Mesodermal cell (in vitro differentiated cells): ENCODE measurements around the gene CACNA1C.

ENCODE experiments used
- H3K27ac ChIP-seq: 2 replicates; pipeline ENCODE4 v1.7.0; 2013; ENCODE audit warnings: mild to moderate bottlenecking, low read depth, low read length, moderate library complexity; ENCODE audit not compliant: severe bottlenecking
- H3K36me3 ChIP-seq: 2 replicates; pipeline ENCODE4 v1.7.1; 2013; ENCODE audit warnings: mild to moderate bottlenecking, low read length, moderate library complexity; ENCODE audit not compliant: control insufficient read depth, insufficient read depth
- H3K4me1 ChIP-seq: one replicate; pipeline ENCODE4 v1.7.1; 2013; ENCODE audit warnings: mild to moderate bottlenecking, low read length; ENCODE audit not compliant: insufficient read depth, control insufficient read depth, poor library complexity, severe bottlenecking
- H3K4me3 ChIP-seq: 2 replicates; pipeline ENCODE4 v1.7.0; 2013; ENCODE audit warnings: low read length, control low read depth, mild to moderate bottlenecking; ENCODE audit not compliant: insufficient read depth, poor library complexity, severe bottlenecking; ENCODE audit errors: extremely low read depth
- H3K9me3 ChIP-seq: 2 replicates; pipeline ENCODE4 v1.7.1; 2013; ENCODE audit warnings: mild to moderate bottlenecking, low read length, moderate library complexity; ENCODE audit not compliant: control insufficient read depth
- WGBS, 2 experiments: methylation state at CpG; one replicate each; pipeline ENCODE4 v1.1.5; 2013; ENCODE audit warnings: missing lambda C conversion rate in 2 of 2; ENCODE audit not compliant: insufficient coverage in 2 of 2; 5-methylcytosine and 5-hydroxymethylcytosine counted together

Gene CACNA1C

DNA sequence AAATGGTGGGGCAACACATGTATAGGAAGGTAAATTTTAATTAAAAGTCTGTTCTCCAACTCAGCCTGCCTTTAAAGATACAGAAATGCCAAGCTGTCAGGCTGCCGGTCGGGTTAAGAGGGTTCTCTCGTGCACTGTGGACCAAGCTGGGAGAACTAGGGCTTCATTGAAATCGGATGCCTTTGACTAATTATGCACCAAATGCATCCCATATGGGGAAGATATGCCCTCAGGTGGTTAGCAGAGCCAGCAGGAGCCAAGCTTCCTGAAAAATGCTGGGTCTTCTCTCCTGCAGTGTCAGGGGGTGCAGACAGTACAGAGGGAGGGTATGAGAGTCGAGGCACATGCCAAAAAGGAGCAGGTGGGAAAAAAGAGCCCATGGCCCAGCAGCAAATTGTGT is 236.1 kb downstream of the CACNA1C start:
- Histone ChIP-seq H3K27ac (no peak overlapping the region), H3K9me3 (no peaks in the 10 kb centered on the region), H3K4me1 (peaks cover 44% of the 10 kb centered on the region), H3K36me3 (no peaks in the 10 kb centered on the region), H3K4me3 (no peak overlapping the region)
- WGBS, 2 experiments, result 45 to 71% methylated on average over 4 to 5 of the region's 5 CpGs

DNA sequence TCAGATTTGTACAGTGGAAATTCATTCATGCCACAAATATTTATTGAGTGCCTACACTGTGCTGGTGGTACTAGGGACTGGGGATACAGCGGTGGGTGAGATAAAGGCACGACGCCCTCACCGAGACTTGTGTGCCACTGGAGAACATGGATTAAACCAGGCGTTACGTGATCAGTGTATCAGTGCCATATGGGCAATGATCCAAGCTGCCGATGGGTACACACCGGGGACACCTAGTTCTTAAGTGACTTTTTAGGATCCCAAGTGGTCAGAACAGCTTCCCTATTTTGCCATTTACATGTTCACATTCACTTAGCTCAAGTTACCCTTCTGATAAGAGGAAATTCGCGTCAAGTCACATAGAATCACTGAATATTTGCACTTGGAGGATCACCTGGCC is 236.7 kb downstream of the CACNA1C start:
- no peaks in the 10 kb centered on the region for H3K9me3 ChIP-seq
- H3K4me3 ChIP-seq, result no peak overlapping the region
- H3K4me1 ChIP-seq, result peaks cover 38% of the 10 kb centered on the region
- H3K27ac ChIP-seq, result no peak overlapping the region
- 93 to 97% methylated on average over 10 of the region's 10 CpGs for WGBS, 2 experiments
- H3K36me3 ChIP-seq, result no peaks in the 10 kb centered on the region

DNA sequence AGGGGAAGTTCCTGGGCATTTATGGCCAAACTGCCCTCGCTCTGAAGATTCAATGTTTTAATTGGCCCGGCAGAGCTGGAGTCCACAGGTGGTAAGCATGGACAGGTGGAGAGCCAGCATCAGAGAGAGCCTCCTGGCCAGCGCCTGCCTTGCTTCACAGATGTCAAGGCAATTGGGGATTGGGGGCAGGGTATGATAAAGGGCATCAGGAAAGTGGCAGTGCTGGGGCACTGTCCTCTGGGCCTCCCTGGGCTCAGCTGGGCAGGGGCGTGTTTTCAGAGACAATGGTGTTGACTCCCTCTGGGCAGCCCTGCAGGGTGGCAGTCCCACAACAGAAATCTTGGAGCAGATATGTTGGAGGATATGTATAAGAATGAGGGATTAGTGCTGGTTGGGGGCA is 237.3 kb downstream of the CACNA1C start:
- Histone ChIP-seq H3K36me3 (no peaks in the 10 kb centered on the region), H3K4me3 (no peak overlapping the region), H3K9me3 (no peaks in the 10 kb centered on the region), H3K27ac (no peak overlapping the region), H3K4me1 (peaks cover 35% of the 10 kb centered on the region)
- 87 to 91% methylated on average over 4 of the region's 4 CpGs for WGBS, 2 experiments

DNA sequence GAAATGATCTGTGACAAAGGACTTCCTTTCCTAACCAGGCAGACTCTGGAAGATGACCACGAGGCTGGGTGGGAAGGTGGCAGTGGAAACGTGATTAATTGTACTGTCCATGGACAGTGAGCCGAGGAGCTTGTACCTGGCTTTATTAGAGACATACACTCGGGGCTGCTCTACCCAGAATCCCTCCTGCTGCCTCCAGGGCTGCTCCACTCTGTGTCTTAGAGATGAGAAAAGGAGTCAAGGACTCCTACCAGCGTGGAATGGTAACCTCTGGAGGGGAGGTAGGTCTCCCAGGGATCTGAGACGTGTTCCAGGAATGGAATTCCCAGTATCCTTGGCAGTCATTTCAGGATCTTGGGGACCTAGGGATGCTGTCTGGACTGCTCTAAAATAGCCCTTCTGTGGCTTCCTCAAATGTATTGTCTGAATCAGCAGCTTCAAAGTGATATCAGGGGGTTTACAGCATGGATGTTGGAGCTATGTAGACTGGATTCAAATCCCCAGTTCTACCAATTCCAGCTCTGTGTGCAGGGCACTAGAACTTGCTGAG is 237.8 kb downstream of the CACNA1C start:
- Histone ChIP-seq H3K9me3 (no peaks in the 10 kb centered on the region), H3K4me1 (peaks cover 33% of the 10 kb centered on the region), H3K27ac (no peak overlapping the region), H3K4me3 (no peak overlapping the region), H3K36me3 (no peaks in the 10 kb centered on the region)
- WGBS, 2 experiments, result 98 to 100% methylated on average over 3 to 4 of the region's 6 CpGs

- Histone ChIP-seq H3K36me3 (no peaks in the 10 kb centered on the region), H3K9me3 (no peaks in the 10 kb centered on the region), H3K4me1 (peaks cover 29% of the 10 kb centered on the region), H3K27ac (no peak overlapping the region), H3K4me3 (no peak overlapping the region)
- WGBS, 2 experiments, result 78 to 81% methylated on average over 10 to 12 of the region's 15 CpGs
Measured at GRCh38 chr12:2291182-2291832, 238.5 kb downstream of the CACNA1C start.

GRCh38 chr12:2291947-2292346 is 239.2 kb downstream of the CACNA1C start:
- H3K36me3 ChIP-seq, result no peaks in the 10 kb centered on the region
- 93 to 94% methylated on average over 3 of the region's 3 CpGs for WGBS, 2 experiments

GRCh38 chr12:2292560-2292959 is 239.8 kb downstream of the CACNA1C start:
- H3K4me1 ChIP-seq, result peaks cover 17% of the 10 kb centered on the region
- no peak overlapping the region for H3K27ac ChIP-seq
- no peaks in the 10 kb centered on the region for H3K9me3 ChIP-seq
- 100% methylated on average over 1 of the region's 6 CpGs for WGBS, 2 experiments
- H3K36me3 ChIP-seq, result no peaks in the 10 kb centered on the region
- no peak overlapping the region for H3K4me3 ChIP-seq

More at GRCh38 chr12:2291947-2292346, 239.2 kb downstream of the CACNA1C start:
- H3K9me3 ChIP-seq, result no peaks in the 10 kb centered on the region
- H3K4me1 ChIP-seq, result peaks cover 22% of the 10 kb centered on the region
- no peak overlapping the region for H3K27ac ChIP-seq
- H3K4me3 ChIP-seq, result no peak overlapping the region

GRCh38 chr12:2294651-2295475 is 242.1 kb downstream of the CACNA1C start:
- Histone ChIP-seq H3K9me3 (no peaks in the 10 kb centered on the region), H3K4me1 (no peaks in the 10 kb centered on the region), H3K27ac (no peak overlapping the region), H3K4me3 (no peak overlapping the region), H3K36me3 (no peaks in the 10 kb centered on the region)
- 90 to 91% methylated on average over 16 to 20 of the region's 20 CpGs for WGBS, 2 experiments

DNA sequence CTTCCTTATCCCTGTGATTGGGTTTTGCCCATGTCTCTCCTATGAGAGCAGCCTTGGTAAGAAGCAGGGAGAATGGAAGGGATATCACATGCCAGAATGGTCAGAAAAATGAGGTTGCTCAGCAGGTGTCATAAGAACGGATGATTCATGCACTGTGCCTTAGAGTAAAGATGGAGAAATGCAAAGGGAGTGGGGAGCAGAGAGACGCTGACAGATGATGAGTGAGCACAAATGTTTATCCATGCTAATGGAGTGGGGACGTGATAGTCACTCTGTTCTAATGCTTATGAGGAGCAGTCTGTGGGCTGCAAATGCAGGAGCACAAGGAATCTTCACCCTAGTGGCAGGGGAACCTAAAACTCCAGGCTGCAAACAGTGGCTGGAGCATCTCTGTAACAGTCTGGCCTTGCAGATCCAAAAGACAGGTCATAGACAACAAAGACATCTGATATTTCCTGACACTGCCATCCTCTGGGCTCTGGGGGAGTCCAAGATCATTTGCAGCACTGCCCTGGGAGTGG is 243.2 kb downstream of the CACNA1C start:
- Histone ChIP-seq H3K4me1 (no peaks in the 10 kb centered on the region), H3K4me3 (no peak overlapping the region), H3K36me3 (no peaks in the 10 kb centered on the region), H3K9me3 (no peaks in the 10 kb centered on the region), H3K27ac (no peak overlapping the region)
- 51 to 63% methylated on average over 3 of the region's 3 CpGs for WGBS, 2 experiments

- 62 to 83% methylated on average over 5 to 6 of the region's 6 CpGs for WGBS, 2 experiments
- H3K36me3 ChIP-seq, result no peaks in the 10 kb centered on the region
- no peaks in the 10 kb centered on the region for H3K9me3 ChIP-seq
- H3K4me1 ChIP-seq, result no peaks in the 10 kb centered on the region
- no peak overlapping the region for H3K4me3 ChIP-seq
- no peak overlapping the region for H3K27ac ChIP-seq
Measured at GRCh38 chr12:2297004-2297403, 244.2 kb downstream of the CACNA1C start.
